Vagina (tissue), 2 donors: Measurements from ENCODE around the gene CLEC16A.

Source experiments
- POLR2A ChIP-seq, 2 donors: fragments of 450-650 bp; IDR thresholded peaks; one replicate each; pipeline ENCODE4 v1.6.1; 2017; ENCODE audit warnings: antibody characterized with exemption in 2 of 2, mild to moderate bottlenecking in 2 of 2, moderate library complexity in 2 of 2
- POLR2AphosphoS5 ChIP-seq, 2 donors: sonication (generic); formaldehyde crosslinking; IDR thresholded peaks; one replicate each; pipeline ENCODE4 v1.9.0; 2017; ENCODE audit warnings: antibody characterized with exemption in 2 of 2, mild to moderate bottlenecking in 2 of 2, low read depth in 1 of 2; ENCODE audit not compliant: insufficient read depth in 1 of 2
- TF ChIP-seq, protein P1 (sequence below), 3 experiments: fragments of 450-650 bp in 2 of 3; fragments of 200-600 bp in 1 of 3; sonication (generic) in 1 of 3; IDR thresholded peaks; one replicate each; pipeline ENCODE4 v1.5.1; 2017 to 2019; ENCODE audit warnings: antibody characterized with exemption in 3 of 3, mild to moderate bottlenecking in 2 of 3, moderate library complexity in 2 of 3

- TF ChIP-seq, protein P1, sequence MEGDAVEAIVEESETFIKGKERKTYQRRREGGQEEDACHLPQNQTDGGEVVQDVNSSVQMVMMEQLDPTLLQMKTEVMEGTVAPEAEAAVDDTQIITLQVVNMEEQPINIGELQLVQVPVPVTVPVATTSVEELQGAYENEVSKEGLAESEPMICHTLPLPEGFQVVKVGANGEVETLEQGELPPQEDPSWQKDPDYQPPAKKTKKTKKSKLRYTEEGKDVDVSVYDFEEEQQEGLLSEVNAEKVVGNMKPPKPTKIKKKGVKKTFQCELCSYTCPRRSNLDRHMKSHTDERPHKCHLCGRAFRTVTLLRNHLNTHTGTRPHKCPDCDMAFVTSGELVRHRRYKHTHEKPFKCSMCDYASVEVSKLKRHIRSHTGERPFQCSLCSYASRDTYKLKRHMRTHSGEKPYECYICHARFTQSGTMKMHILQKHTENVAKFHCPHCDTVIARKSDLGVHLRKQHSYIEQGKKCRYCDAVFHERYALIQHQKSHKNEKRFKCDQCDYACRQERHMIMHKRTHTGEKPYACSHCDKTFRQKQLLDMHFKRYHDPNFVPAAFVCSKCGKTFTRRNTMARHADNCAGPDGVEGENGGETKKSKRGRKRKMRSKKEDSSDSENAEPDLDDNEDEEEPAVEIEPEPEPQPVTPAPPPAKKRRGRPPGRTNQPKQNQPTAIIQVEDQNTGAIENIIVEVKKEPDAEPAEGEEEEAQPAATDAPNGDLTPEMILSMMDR (IDR thresholded peaks at IDR 0.05), result no peak
- no peak for TF ChIP-seq POLR2A (IDR thresholded peaks at IDR 0.05)
- TF ChIP-seq POLR2AphosphoS5 (IDR thresholded peaks at IDR 0.05; ENCODE audit: insufficient read depth in 1 of 2, low read depth in 1 of 2), result peak in 1 of 2 donors; percentile 20
These were observed 280.7 kb downstream of the CLEC16A start for GRCh38 chr16:11224894-11225676.
